AG20443 (cell line): ENCODE data around the gene GPANK1.
"Not testable (repeated sequence)": the region's sequence is repeated elsewhere in the genome, so short reads cannot be mapped to it uniquely, and the experiment has no call there.

ENCODE experiments used
- DNase-seq: peaks from one replicate; pipeline ENCODE4 v3.0.0; 2012; ENCODE audit warnings: low spot score, mixed read lengths

The GPANK1 gene

DNA sequence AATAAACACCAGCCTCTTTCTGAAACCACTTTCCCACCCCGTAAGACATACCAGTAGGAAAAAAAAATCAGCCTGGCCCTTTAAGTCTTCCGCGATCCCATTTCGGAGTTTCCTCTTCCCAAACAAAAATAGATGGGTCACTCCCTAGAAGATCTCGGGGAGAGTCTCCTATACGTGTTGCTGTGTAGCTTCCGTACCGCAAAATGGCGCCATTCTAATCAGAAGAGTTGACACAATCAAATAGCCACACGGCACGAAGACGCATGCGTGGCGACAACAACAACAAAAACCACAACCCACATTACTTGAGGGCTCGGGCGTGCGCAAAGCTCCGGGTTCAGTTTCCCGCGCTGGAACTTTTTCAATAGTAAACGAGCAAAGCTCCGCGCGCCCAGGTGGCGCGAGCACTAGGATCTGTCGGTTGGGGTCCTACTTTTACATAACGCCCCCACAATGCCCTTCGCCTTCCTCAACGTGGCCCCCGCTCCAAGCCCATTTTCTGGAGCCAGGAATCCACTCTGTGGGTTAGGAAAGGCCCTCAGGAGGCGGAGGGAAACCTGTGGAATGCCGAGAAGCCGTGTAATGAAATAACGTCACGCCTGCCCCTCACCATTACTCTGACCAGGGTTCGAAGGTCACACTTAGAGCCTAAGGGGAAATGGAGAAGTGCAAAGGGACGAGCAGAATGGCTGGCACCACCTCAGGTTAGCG is at the start of gene GPANK1:
Gene GPANK1, minus strand, starts transcription at position 208 of the 711 bp plus-strand sequence. CDS start 519 bp downstream, outside the sequence.
- DNase-seq, result peak; percentile 83

DNA sequence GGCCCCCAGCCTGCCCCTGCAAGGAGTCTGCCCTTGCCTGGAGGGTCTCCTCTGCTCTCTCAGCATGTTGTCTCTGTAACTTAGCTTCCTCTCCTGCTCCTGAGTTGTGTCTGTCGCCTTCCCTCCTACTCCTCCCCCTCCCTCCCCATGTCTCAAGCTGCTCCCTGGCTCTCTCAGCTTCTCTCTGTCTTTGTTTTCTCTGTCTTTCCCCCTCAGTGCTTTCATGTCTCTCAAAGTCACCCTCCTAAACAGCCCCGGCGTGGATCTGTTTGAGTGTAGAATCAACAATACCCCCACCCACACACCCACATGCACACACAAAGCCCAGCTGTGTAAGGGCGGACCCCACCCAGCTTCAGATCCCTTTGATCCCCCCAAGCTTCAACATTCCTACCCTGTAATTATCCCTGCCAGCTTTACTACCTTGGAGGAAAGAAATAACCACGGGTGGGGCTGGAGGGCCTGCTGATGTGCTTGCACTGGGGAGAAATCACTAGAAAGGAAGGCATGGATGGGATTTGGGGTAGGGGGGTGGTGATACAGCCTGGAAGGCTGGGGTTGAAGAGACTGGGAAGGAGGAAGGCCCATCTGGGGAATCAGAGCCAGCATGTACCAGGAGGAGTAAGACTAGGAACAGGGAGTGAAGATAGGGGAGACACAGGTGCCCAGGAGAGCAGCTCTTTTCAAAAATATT is 49.3 kb upstream of the GPANK1 start:
- no peak for DNase-seq

DNA sequence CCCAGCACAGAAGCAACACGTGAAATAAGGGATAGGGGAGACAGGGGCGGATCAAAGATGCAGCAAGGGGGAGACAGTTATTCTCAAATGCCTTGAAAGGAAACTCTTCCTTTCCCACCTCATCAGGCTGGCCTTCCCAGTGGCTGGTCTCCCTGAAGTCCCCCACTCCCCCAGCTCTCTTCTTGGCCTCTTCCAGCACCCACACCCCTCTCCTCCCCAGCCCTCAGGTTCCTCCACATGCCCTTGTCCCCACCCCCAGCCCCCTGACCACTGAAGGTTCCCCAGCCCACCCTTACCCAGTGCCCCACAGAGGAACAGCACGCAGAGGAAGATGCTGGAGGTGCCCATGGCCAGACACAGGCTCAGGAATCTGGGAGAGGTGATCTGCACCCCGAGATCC is 48.7 kb upstream of the GPANK1 start:
- DNase-seq, result no peak

DNA sequence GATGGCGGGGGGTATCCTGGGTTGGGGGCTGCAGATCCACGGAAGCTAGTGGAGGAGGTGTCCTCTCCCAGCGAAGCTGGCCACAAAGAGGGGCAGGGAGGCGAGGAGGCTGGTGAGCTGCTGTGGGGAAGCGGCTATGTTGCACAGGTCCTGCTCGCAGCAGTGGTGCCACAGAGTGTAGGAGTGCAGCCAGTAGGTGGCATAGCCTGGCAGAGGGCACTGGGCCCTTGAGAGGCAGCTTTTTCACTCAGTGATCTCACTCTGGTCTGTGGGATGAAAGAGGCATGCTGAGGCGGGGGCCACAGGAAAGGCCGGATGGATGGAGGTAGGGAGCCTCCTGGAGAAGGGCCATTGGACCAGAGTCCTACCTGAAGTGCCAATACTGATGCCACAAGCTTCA is 47.5 kb upstream of the GPANK1 start:
- no peak for DNase-seq

DNA sequence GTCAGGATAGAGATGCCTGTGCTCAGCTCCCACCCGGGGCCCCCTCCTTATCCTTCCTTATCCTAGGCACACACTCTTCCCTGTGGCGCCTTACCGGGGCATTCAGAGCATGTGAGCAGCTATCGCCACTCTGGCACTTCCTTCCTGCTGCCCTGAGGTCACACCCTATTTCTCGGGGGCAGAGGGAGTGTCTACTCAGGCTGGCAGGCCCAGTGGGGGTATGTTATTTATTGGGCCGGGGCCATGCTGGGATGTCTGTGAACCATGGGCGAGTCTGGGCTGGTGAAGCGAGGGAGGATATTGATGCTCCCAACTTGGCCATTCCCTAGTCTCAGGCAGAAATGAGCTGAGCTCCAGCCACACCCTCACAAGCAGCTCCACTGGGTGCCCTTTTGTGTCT is 46.4 kb upstream of the GPANK1 start:
- DNase-seq, result no peak

DNA sequence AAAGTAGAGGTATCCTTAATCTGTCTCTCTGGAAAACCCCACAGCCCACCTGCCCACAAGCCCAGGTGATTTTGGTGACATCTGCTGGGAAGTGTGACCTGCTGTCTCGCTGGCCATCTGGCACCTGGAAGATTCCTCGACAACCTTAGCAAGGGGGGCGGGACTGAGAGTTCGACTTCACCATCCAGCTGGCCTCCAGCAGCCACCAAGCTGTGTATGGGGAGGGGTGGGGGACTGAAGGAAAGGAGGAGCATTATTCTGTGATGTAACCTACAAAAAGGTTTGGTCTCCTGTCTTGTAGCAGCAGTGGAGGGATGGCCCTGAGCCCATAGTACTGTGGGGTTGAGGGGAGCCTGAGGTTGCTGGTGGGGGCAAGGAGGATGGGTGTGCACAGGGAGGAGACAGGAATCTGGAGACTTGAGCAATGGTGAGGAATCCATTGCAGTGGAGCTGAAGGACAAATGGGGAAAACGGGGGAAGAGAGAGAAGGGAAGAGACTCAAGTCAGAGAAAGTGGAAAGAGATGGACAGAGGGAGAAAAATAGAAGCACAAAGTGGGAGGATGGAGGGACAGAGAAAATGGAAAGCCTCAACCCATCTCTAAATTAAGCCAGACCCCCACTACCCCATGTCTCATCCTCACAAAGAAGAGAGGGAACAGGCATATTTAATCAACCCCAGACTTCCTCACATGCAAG is 45.9 kb upstream of the GPANK1 start:
- DNase-seq, result no peak

DNA sequence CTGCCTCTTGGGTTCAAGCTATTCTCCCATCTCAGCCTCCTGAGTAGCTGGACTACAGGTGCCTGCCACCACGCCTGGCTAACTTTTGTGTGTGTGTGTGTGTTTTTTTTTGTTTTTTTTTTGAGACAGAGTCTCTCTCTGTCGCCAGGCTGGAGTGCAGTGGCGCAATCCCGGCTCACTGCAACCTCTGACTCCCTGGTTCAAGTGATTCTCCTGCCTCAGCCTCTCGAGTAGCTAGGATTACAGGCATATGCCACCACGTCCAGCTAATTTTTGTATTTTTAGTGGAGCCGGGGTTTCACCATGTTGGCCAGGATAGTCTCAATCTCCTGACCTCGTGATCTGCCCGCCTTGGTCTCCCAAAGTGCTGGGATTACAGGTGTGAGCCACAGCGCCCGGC is 44.4 kb upstream of the GPANK1 start:
- not testable (repeated sequence) for DNase-seq

DNA sequence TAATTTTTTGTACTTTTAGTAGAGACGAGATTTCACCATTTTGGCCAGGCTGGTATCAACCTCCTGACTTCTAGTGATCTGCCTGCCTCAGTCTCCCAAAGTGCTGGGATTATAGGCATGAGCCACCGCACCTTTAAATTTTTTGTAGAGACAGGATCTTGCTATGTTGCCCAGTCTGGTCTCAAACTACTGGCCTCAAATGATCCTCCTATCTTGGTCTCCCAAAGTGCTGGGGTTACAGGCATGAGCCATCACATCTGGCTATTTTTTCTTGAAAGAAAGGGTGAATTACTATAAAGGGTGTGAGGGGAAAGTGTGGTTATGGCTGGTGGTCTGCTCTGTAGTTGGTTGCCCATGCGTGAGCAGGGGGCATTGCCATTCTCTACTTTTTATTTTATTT is 43.4 kb upstream of the GPANK1 start:
- no peak for DNase-seq

DNA sequence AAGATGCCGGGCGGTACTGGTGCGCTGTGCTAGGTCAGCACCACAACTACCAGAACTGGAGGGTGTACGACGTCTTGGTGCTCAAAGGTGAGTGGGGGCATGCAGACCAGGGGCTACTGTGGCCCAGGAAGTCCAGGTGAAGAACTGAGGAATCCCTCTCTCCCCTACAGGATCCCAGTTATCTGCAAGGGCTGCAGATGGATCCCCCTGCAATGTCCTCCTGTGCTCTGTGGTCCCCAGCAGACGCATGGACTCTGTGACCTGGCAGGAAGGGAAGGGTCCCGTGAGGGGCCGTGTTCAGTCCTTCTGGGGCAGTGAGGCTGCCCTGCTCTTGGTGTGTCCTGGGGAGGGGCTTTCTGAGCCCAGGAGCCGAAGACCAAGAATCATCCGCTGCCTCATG is 42.9 kb upstream of the GPANK1 start:
- no peak for DNase-seq

DNA sequence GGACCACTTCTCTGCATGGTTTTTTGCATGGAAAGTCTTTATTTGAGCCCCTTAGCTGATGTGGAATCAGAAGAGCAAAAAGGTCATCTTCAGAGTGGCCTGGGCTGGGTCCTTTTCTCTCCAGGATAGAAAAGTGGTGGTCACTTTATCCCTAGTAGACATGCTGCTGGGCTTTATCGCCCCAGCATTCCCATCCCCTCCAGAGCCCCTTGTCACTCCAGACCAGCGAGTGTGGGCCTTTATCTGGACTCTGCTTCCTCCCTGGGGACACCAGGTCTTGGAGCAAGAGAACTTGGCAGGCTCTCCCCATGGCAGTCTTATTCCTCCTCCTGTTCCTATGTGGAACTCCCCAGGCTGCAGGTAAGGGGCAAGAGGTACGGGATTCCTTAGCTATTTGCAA is 41.8 kb upstream of the GPANK1 start, which contains the start of gene LY6G6F:
Gene LY6G6F, plus strand, starts transcription at position 268 of the 400 bp plus-strand sequence. Its CDS starts 41 bp downstream, at position 309.
- no peak for DNase-seq

DNA sequence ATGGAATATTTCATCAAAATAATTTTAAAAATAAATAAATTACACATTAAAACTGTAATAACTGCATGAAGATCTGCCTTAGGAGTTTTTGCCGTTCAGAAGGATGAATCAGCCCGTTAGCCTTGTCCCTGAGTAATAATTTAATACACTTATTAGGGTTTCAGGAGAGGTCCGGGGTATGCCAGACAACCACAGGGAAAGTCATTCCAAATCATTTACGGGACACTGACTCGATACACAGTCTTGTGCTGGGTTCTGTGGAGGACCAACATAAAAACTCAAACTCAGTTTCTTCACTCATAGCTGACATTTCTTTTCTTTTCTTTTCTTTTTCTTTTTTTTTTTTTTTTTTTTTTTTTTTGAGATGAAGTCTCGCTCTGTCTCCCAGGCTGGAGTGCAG is 41.1 kb upstream of the GPANK1 start:
- DNase-seq, result no peak

DNA sequence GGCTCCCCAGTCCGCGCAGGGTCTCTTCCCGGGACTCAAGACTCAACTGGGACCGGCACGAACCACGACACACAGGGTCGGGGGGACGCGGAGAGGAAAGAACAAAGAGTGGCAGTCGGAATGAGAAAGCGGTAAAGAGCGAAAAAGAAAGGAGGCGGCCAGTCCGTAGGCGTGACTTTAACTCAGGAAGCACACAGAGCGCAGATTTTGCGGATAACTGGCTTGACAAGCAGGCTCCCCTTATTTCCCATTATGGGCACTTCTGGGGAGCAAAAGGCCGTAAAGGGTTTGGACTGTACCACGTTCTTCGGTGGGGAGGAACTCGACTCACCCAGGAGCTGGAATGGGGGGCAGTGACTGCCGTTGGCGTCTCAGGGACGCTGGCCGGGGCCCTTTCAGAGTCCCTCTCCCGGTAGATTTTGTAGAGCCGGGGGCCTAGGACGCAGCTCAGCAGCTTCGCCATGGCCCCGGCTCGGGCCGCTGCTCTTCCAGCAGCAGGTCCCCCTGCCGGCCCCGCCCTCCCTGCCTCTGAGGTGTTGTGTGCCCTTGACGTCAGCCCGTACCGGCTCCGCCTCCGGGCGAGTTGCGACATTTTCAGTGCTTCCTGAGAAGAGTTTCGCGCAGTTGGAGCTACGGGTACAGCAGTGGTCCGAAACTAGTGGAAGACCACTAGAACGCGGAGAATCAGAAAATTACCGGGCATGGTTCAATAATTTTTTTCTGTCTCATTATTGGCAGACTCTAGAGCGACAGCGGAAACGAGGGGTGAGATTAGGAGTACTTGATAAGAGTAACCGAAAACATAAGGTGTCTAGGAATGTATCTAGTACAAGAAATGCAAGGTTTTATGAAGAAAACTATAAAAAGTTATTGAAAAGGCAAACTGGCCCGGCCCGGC is 38.3 kb upstream of the GPANK1 start, which contains the start of gene ABHD16A:
Gene ABHD16A, minus strand, starts transcription at position 506 of the 898 bp plus-strand sequence. Its CDS starts 43 bp downstream, at position 463.
- peak; percentile 99 for DNase-seq

DNA sequence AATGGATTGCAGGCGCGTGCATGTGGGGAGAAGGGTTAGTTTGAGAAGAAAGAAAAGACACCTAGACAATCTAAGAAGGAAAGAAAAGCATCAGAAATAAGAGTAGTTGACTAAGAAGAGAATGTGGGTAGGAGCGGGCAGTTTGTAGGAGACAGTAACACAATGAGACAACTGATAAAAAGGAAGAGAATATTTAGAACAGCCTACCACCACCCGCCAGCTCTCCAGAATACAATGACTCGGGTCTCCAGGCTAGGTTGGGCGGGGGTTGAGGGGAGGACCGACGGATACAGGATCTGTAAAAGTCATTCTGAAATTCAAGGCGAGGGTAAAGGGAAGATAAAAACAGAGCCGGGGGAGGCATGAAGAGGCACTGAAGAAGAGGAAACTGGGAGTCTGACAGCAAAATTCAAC is 37.6 kb upstream of the GPANK1 start:
- DNase-seq, result no peak

DNA sequence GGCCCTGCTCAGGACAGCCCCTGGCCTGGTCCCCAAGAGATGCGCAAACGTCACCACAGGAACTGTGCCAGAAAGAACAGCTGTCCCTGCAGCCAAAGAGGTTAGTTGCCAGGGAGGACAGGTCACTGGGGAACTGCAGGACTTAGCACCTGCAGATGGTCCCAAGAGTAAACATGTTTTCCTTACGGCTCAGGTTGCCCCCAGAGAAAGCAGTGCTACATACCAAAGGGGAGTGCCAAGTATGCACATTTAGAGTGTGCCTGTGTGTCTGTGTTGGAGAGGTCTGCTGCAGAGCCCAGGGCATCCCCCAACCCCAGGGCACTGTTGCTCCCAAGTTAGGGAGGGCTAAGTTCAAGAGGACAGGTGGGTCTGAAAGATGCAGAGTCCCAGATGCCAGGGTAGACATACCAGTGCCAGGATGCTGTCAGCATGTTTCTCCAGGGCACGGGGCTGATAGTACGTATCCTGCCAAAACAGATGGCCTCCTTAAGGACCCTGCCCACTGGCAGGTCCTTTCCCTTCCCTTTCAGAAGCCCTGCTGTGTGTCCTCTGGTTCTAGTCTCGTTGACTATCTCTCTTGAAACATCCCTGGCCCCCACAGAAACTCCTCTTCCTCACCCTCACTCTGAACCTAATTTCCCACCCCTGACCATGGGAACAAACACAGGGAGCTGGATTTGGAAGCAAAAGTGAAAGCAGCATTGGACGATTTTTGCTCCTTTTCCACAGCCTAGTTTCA is 37.0 kb upstream of the GPANK1 start:
- peak; percentile 41 for DNase-seq

DNA sequence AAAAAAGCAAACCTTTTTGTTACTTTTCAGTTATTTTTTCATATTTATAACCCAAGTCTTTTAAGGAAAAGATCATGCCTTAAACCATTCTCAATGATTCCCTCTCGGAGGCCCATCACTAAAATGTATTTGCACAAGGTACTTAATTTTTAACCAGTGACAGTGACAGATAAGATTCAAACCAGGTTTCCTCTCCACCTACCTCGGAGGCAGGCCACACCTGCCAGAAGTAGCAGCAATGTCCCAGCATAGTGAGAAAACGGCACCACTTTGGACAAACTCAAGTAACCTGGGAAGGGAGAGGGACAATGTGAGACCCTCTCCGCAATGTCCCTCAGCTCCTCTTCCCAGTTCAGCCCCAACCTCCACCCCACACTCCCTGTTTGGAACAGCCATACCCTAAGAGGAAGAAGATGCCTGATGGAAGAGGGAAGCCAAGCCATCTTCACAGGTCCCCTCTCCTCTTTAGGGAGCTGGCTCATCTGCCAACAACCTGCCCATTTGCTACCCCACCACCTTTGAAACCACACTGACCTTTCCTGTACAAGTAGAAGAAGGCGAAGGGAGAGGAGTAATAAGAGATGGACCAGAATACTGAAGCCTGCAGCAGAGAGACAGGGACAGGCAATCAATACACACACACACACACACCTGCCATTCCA is 36.1 kb upstream of the GPANK1 start:
- DNase-seq, result no peak

DNA sequence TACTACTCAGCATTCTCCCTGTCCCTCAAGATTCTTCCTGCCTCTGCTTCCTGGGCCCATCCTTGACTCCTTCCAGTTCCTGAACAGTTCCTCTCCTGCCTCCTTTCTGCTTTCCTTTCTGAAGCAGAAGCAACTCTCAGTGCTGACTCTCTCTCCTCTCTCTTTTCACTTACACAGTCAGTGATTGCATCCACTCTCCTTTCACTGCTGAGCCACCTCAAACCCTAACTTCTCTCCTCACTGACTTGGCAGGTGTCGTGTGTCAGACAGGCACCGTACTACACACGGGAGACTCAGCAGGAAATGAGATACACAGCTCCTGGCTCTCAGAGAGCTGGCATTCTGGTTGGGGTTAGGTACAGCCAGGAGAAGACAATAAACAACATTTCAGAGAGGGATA is 32.8 kb upstream of the GPANK1 start:
- no peak for DNase-seq

DNA sequence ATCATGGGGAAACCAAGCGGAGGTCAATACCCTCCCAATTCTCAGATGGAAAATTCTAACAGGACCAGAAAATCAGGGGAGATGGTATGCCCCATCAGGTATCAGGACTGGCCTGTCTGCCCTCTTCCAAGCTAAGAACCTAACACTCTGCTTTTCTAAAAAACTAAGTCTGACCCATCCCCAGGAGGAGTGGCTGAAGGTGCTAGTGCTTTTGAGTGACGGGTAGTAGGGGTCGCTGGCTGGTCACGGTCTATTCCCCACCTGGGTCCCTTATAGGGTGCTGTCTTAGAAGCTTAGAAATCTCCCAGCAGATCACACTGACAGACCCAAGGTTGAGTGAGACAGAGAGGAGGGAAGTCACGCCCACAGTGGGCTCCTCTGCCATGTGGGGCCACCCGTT is 28.7 kb upstream of the GPANK1 start:
- DNase-seq, result no peak

DNA sequence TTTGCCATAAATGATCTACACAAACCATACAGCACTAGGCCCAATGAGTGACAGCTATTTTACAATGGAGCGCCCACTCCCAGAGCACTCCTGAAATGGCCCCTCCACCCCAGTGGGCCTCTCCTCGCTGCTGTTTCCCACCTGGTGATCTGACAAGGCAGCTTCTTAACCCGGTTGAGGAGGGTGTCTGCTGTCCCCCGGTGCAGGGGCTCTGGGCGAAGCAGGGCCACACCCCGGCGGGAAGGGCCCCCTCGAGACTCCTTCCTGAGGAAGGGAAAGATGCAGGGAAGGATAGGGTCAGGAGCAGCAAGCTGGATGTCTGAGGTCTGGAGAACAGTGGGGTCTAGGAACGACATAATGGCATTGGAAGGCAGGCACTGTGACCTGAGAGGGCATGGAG is 28.1 kb upstream of the GPANK1 start:
- DNase-seq, result no peak

DNA sequence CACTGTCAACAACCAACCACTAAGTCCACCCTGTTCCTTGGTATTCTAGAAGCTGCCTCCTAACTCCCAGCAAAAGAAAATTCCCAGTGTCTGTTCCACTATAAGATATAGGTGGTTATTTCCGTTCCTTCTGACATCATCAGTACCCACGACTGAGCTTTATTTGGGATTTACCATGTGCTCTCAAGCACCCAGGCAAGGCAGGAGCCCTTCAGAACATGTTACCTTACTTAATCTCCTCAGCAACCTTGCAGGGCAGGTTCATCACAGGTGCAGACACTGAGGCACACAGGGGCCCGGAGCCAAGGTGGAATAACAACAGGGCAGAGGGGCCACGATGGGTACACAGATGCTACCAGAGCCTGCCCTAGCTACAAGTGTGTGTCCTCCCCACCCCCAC is 27.6 kb upstream of the GPANK1 start:
- no peak for DNase-seq

DNA sequence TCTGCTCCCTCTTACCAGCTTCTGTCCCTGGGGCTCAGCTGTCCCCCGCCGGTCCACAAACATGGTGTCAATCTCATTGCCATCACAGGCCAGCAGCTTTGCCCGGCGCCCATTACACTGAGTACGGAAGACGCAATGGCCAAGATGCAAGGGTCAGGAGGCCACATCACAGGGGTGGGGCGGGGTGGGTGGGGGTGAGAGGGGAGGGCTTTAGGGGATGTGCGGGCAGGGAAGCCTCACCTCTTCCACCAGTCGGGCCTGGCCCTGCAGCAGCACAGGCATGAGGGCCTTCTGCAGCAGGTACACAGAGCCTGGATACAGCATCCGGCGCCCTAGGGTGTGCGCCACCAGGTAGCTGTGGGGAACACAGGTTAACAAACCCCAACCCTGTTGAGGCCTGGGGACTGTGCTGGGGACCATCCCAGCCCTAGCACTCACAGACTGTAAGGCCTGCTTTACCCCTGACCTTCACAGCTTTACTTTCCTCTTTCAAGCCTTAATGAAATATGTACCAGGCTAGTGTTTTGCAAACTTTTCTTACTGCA is 26.8 kb upstream of the GPANK1 start:
- DNase-seq, result no peak
